ENCODE results near the gene ARHGDIB.

DNA sequence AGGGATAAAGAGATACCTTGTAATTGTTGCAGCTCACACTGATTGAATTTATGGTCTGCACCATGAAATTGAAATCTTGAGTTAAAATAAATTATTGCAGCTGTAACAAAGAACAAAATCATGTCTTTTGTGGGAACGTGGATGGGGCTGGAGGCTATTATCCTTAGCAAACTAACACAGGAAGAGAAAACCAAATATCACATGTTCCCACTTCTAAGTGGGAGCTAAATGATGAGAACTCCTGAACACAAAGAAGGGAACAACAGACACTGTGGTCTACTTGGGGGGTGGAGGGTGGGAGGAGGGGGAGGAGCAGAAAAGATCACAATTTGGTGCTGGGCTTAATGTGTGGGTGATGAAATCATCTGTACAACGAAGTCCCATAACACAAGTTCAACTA, 45.7 kb downstream of the ARHGDIB start:
- no peak for TF ChIP-seq POLR2A (IDR thresholded peaks at IDR 0.05)
- TF ChIP-seq CTCF (IDR thresholded peaks at IDR 0.05 in 4 of 5, conservative IDR thresholded peaks at IDR 0.05 in 1 of 5) = no peak

Data from gastrocnemius medialis (tissue), 4 donors.